HG03097 (cell line): ENCODE data around the gene SLC1A4.
A peak's percentile ranks its signal among the peaks of the same experiment; 100 is the strongest.
"Not testable (repeated sequence)": the region's sequence is repeated elsewhere in the genome, so short reads cannot be mapped to it uniquely, and the experiment has no call there.

Source experiments
- ATAC-seq: cut with Tn5 transposase; IDR thresholded peaks from one replicate; pipeline ENCODE4 v1.9.1; 2021; ENCODE audit not compliant: unreplicated experiment, low FRiP score

Gene SLC1A4

DNA sequence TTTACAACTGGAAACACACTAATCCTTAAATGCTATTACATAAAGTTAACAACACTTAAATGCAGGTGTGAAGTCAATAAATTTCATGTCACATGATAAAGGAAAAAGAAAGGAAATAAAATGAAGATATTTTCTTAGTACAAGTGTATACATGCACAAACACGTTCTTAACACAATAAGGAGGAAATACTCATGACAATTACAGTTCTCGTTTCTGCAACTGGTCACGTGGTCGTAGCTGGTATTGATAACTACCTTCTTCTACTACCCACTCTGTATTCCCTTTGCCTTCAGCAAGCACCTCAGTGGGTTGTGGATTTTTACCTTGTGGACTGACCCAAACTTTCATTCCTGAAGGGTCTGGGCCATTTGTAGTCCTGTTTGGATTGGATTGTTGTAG, 26.1 kb upstream of the SLC1A4 start:
- ATAC-seq, result not testable (repeated sequence)

- ATAC-seq, result no peak
Observed at GRCh38 chr2:64963719-64964118, 25.5 kb upstream of the SLC1A4 start.

DNA sequence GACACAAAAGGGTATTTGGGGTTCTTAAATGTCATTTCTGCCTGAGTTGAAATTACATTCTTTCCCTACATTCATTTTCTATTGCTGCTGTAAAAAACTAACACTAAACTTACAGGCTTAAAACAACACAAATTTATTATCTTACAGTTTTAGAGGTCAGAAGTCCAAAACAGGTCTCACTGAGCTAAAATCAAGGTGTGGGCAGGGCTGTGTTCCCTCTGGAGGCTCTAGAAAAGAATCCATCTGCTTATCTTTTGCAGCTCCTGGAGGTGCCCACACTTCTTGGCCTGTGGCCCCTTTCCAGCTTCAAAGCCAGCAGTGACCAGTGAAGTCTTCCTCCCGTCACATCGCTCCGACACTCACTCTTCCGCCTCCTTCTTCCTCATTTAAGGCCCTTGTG, 23.2 kb upstream of the SLC1A4 start:
- no peak for ATAC-seq

DNA sequence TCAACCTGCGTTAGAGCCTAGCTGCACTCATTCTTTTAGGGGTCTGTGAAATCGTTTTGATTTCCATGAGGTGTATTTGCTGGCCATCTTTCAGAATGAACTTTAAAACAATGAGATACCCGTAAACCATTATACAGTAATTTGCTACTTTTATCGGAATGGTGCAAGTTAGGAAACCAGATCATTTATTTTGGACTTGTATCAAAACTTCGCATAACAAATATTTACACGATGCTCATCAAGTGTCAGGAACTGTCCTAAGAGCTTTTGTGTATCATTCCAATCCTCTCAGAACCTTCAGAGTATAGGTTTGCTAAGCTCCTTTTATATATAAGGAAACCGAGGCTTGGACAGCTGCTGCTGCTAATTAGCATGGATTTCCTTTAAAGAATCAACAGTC, 22.4 kb upstream of the SLC1A4 start:
- no peak for ATAC-seq

- no peak for ATAC-seq
Observed at GRCh38 chr2:64967601-64968000, 21.6 kb upstream of the SLC1A4 start.

GRCh38 chr2:64969086-64969485, 20.1 kb upstream of the SLC1A4 start:
- ATAC-seq, result not testable (repeated sequence)

DNA sequence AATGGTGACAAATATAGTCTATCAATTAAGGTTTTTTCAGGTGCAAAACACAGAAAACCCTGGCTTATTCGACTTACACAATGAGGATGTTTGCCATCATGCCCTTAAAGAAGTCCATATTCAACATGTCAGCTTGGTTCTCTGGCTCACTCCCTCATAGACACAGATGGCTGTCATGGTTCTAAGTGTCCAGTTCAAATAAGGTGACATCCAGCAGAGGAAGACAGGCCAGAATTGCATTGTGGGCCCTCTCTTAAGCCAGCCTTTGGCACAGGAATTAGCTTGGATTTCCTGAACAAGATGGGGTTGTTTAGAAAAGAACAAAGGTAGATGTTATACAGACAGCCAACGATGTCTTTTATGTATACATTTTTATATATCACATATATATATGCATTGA, 18.7 kb upstream of the SLC1A4 start:
- ATAC-seq, result no peak

DNA sequence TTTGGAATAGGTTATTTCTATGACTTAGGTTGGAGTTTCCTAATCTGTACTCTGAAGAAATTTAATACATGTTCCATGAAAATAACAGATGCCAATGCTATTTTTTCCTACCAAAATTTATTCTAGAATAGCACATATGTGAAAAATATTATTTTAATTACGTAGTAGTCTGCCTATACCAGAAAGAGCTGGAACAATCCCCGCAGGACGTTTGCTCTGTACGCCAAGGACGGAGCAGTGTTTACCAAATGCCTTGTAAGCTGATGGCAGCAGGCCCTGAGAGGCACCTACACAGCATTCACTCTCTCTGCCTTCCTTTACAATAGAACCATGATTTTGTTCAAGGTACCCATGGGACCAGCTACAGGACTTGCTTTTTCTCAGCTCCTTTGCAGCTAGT, 16.8 kb upstream of the SLC1A4 start:
- no peak for ATAC-seq

DNA sequence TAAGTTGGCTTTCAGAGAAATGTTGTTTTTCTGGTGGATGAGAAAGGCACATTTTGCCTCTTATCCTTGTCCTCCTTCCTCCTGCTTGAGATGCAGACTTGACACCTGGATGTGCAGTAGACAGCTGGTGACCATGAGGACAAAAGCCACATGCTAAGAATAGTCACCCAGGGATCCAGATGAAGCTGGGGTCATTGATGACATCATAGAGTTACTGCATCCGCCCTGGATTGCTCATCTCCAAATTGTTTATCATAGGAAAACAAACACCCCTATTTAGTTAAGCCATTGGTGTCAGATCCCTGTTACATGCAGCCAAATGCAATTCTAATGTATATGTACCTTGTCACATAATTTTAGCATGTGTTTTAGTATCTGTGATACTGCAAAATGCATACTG, 16.3 kb upstream of the SLC1A4 start:
- ATAC-seq, result no peak

GRCh38 chr2:64975232-64975821, 13.9 kb upstream of the SLC1A4 start:
- no peak for ATAC-seq

- no peak for ATAC-seq
Observed at GRCh38 chr2:64976276-64976675, 12.9 kb upstream of the SLC1A4 start.

GRCh38 chr2:64978514-64979268, 10.5 kb upstream of the SLC1A4 start:
- ATAC-seq, result no peak

DNA sequence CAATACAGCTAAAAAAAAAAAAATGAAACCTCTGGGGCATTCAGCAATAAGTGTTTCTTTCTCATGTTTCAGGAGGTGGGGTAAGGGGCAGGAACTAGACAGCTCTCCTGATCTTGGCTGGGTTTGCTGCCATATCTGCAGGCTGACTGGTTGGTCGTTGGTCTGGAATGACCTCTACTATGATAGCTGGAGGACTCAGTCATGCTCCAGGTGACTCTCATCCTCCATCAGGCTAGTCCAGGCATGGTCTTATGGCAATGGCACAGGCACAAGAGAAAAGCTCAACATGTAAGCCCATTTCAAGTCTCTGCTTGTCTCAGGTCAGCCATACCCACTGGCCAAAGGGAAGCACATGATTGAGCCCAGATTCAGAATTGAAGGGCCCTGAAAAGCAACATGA, 9.5 kb upstream of the SLC1A4 start:
- no peak for ATAC-seq

- no peak for ATAC-seq
Observed at GRCh38 chr2:64980183-64980582, 9.0 kb upstream of the SLC1A4 start.

- no peak for ATAC-seq
Observed at GRCh38 chr2:64982311-64982857, 6.8 kb upstream of the SLC1A4 start.

GRCh38 chr2:64982932-64983331, 6.3 kb upstream of the SLC1A4 start:
- no peak for ATAC-seq

- no peak for ATAC-seq
Observed at GRCh38 chr2:64985447-64985846, 3.8 kb upstream of the SLC1A4 start.

DNA sequence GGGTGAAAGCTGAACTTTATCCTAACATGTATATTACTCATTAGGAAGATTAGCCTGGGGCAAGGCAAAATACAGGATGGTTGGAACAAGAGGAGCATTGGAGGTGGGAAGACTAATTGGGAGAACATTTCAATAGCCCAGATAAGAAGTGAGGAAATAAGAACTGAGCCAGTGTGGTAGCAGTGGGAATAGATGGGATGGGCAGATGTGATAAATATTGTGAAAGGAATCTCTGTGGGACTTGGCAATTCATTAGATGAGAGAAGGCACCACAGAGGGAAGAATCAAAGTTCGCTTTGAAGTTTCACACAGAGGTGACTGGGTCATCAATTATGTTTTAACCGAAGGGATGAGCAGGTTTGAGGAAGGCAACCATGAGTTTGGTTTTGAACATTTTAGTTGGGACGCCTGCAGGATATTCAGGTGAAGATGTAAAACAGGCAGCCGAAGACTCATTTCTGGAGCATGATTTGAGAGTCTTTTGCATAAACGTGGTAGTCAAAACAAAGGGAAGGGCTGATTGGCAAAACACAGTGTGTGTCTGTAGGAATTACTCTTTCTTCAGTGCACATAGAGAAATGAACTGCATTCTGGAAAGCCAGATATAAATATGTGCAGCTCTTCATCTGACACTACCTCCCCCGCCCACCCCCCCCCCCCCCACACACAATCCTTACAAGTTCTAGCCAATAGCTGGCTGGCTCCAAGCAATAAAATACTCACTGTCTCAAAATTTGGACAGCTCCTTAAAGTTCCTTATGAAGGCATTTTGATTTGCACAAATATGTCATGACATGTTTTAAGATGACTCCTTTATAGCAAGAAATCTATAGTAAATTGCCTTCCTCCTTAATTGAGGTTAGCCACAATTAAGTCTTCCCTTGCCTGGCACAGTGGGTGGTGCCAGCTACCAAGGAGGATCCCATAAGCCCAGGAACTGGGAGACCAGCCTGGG, 1.9 kb upstream of the SLC1A4 start:
- no peak for ATAC-seq

- ATAC-seq, result no peak
Observed at GRCh38 chr2:64987956-64988419, 1.2 kb upstream of the SLC1A4 start.

DNA sequence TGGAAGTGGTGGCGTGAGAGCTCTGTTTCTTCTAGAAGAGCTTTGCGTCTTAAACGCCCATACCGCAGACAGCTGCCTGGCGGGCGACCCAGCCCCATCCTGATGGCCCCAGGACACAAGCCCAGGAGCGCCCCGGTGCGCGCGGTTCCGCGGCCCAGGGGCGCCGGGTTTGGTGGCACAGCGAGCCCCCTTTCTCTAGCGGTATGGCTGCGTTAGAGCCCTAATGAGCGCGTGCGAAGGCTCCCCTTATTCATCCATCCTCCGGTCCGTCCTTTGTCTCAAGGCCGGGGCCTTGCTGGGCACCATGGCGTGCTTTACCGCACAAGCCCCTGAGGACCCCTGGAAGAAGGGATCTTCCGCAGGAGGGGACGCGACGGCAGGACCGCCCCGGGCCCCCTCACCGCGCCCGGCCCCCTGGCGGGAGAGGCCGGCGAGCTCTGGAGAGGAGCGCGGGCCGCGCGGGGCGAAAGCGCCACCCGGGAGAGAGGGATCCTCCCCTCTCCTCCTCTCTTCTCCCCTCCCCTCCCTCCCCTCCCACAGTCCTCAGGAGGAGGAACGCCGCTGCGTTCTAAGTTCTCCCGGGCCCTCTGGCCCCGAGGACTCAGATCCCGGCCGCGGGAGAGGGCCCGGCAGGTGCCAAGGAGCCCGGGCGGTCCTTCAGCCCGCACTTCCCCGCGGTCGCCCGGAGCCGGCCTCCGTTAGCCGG, 626 bp upstream of the SLC1A4 start:
- ATAC-seq, result peak; percentile 28
